OCI-LY3 (cell line): ENCODE measurements around the gene LTBP1.

Experiments
- CTCF ChIP-seq: fragments of 200-600, 300-600 bp; sonication (generic); IDR thresholded peaks from 2 replicates; pipeline ENCODE4 v1.5.1; 2014; ENCODE audit warnings: antibody characterized with exemption, low read length, low read depth
- EZH2phosphoT487 ChIP-seq: fragments of 200-600 bp; shearing (Covaris generic); IDR thresholded peaks from 2 replicates; pipeline ENCODE4 v1.6.1; 2018; ENCODE audit warnings: antibody characterized with exemption, mixed run types, low read depth

- no peak for TF ChIP-seq CTCF
- no peak for TF ChIP-seq EZH2phosphoT487
These were observed 95.5 kb downstream of the LTBP1 start for GRCh38 chr2:33042265-33042664.
